A549 (cell line): ENCODE measurements around the gene IP6K3. TPM values are rescaled to one million over a fixed set of nuclear protein-coding genes. Genes with fewer than 3 reads are reported as not detected.

Source experiments
- ATAC-seq, 2 experiments: fragments of 200-7000 bp in 1 of 2; fragments of >200 bp in 1 of 2; cut with Nextera tagmentation in 1 of 2; cut with Tn5 transposase in 1 of 2; 3 replicates each; pipeline versions ENCODE4 v1.8.0 to v1.9.1; 2018 to 2020; ENCODE audit warnings: mild to moderate bottlenecking in 1 of 2, moderate library complexity in 1 of 2
- CTCF ChIA-PET: fragments of 300-600 bp; sonication (Branson Sonifier 250); formaldehyde crosslinking; extraction: SDS; loops from one replicate; lab custom pipeline; 2021; ENCODE audit warnings: antibody characterized with exemption, inconsistent platforms; lab: Yijun Ruan, JAX
- POLR2A ChIA-PET: fragments of 350-600 bp; formaldehyde crosslinking; extraction: SDS; loops from one replicate; lab custom pipeline; 2021; ENCODE audit warnings: antibody characterized with exemption, inconsistent platforms; lab: Yijun Ruan, JAX
- DNase-seq, 2 experiments: peaks; one replicate each; pipeline versions ENCODE4 v3.0.0 to v3.0.0-alpha.2; 2011 to 2016; ENCODE audit warnings: low read depth in 1 of 2, low spot score in 1 of 2
- FAIRE-seq: peaks from 2 replicates; lab custom pipeline; 2011; peaks lifted over from hg19 to GRCh38; lab: Jason Lieb, UNC
- H3K27ac ChIP-seq, 2 experiments: fragments of >200 bp; sonication (Bioruptor Twin); formaldehyde crosslinking; 3 replicates each; pipeline ENCODE4 v1.5.1; 2016 to 2017
- H3K4me1 ChIP-seq: fragments of >200 bp; sonication (Bioruptor Twin); formaldehyde crosslinking; 3 replicates; pipeline ENCODE4 v1.6.1; 2016
- H3K4me2 ChIP-seq: fragments of >200 bp; sonication (Bioruptor Twin); formaldehyde crosslinking; 3 replicates; pipeline ENCODE4 v1.6.1; 2016
- H3K4me3 ChIP-seq: fragments of >200 bp; sonication (Bioruptor Twin); formaldehyde crosslinking; 3 replicates; pipeline ENCODE4 v1.5.1; 2016
- H3K9me3 ChIP-seq: fragments of >200 bp; sonication (Bioruptor Twin); formaldehyde crosslinking; 3 replicates; pipeline ENCODE4 v1.6.1; 2016
- CBX2 ChIP-seq: fragments of 200-600 bp; sonication (generic); IDR thresholded peaks from 2 replicates; pipeline ENCODE4 v1.6.1; 2016; ENCODE audit warnings: low read depth, mild to moderate bottlenecking, borderline replicate concordance
- CBX8 ChIP-seq: fragments of 200-600 bp; sonication (generic); IDR thresholded peaks from 2 replicates; pipeline ENCODE4 v1.6.1; 2016
- CHD4 ChIP-seq: fragments of 200-600 bp; sonication (generic); IDR thresholded peaks from 2 replicates; pipeline ENCODE4 v1.6.1; 2016; ENCODE audit warnings: antibody characterized with exemption, mild to moderate bottlenecking, borderline replicate concordance
- E2F6 ChIP-seq: IDR thresholded peaks from 2 replicates; pipeline ENCODE4 v1.6.1; 2012; ENCODE audit warnings: low read depth, borderline replicate concordance
- EHMT2 ChIP-seq: fragments of 200-600 bp; sonication (generic); IDR thresholded peaks from 2 replicates; pipeline ENCODE4 v1.6.1; 2016; ENCODE audit warnings: antibody characterized with exemption, low read depth, mild to moderate bottlenecking, moderate library complexity
- FOSL2 ChIP-seq, 2 experiments: fragments of 450-650 bp in 1 of 2; fragments of >200 bp in 1 of 2; sonication (Bioruptor Twin) in 1 of 2; formaldehyde crosslinking; IDR thresholded peaks; 2 replicates each; pipeline versions ENCODE4 v1.5.0 to v1.6.1; 2016 to 2020; ENCODE audit warnings: mild to moderate bottlenecking in 1 of 2, moderate library complexity in 1 of 2
- GATA3 ChIP-seq: IDR thresholded peaks from 2 replicates; pipeline ENCODE4 v1.6.1; 2012; ENCODE audit warnings: borderline replicate concordance
- HMGXB4 ChIP-seq: fragments of 250-450 bp; sonication (Bioruptor Pico); IDR thresholded peaks from 2 replicates; pipeline ENCODE4 v1.5.0; 2021; ENCODE audit warnings: mild to moderate bottlenecking, moderate library complexity, borderline replicate concordance
- HOXA7 ChIP-seq: fragments of 250-450 bp; sonication (Bioruptor Pico); IDR thresholded peaks from 2 replicates; pipeline ENCODE4 v1.5.0; 2020; ENCODE audit warnings: mild to moderate bottlenecking, moderate library complexity
- JUN ChIP-seq, 2 experiments: fragments of >200 bp; sonication (Bioruptor Twin); formaldehyde crosslinking; IDR thresholded peaks; 2 replicates in 1 of 2; 3 replicates in 1 of 2; pipeline ENCODE4 v1.6.1; 2016 to 2017
- JUNB ChIP-seq: fragments of >200 bp; sonication (Bioruptor Twin); formaldehyde crosslinking; IDR thresholded peaks from 2 replicates; pipeline ENCODE4 v1.6.1; 2016
- KDM1A ChIP-seq: fragments of 200-600 bp; sonication (generic); IDR thresholded peaks from 2 replicates; pipeline ENCODE4 v1.6.1; 2016; ENCODE audit warnings: low read depth, mild to moderate bottlenecking
- MAFK ChIP-seq: fragments of 450-650 bp; IDR thresholded peaks from 2 replicates; pipeline ENCODE4 v1.6.1; 2014; ENCODE audit not compliant: partially characterized antibody
- MYC ChIP-seq: IDR thresholded peaks from 2 replicates; pipeline ENCODE4 v1.6.1; 2012; ENCODE audit warnings: mild to moderate bottlenecking, inconsistent platforms, low read length, improper control_type of control experiment, borderline replicate concordance
- PBX3 ChIP-seq: IDR thresholded peaks from 2 replicates; pipeline ENCODE4 v1.6.1; 2012
- PHF8 ChIP-seq: fragments of 200-600 bp; sonication (generic); IDR thresholded peaks from 2 replicates; pipeline ENCODE4 v1.6.1; 2016; ENCODE audit warnings: low read depth, mild to moderate bottlenecking, antibody characterized with exemption, moderate library complexity, borderline replicate concordance
- POLR2A ChIP-seq: IDR thresholded peaks from 2 replicates; pipeline ENCODE4 v1.6.1; 2012; ENCODE audit warnings: mild to moderate bottlenecking, low read length
- RAD21 ChIP-seq, 2 experiments: fragments of >200 bp in 1 of 2; sonication (Bioruptor Twin) in 1 of 2; formaldehyde crosslinking in 1 of 2; IDR thresholded peaks in 1 of 2; conservative IDR thresholded peaks in 1 of 2; 2 replicates in 1 of 2; 3 replicates in 1 of 2; pipeline ENCODE4 v1.6.1; 2012 to 2018; ENCODE audit warnings: inconsistent platforms in 1 of 2
- REST ChIP-seq: fragments of 200-600 bp; sonication (generic); IDR thresholded peaks from 2 replicates; pipeline ENCODE4 v1.6.1; 2016; ENCODE audit warnings: antibody characterized with exemption, mild to moderate bottlenecking, moderate library complexity
- WGBS: methylation state at CpG from one replicate; pipeline ENCODE4 v1.1.6; 2017; ENCODE audit errors: missing lambda C conversion rate; 5-methylcytosine and 5-hydroxymethylcytosine counted together
- polyA plus RNA-seq, 4 experiments: library from polyadenylated mRNA; depleted of rRNA in 3 of 4; stranded (reverse); fragments of >200 nt; fragmentation: RNase III in 1 of 4; extraction: RNeasy Plus Mini Kit Qiagen cat#74134 plus additional on column Dnase treatment in 1 of 4; gene quantifications; 2 replicates in 3 of 4; 3 replicates in 1 of 4; pipeline ENCODE4 v1.2.3, GENCODE V29; 2011 to 2017

IP6K3 gene
- polyA plus RNA-seq, 2 of the 4 experiments (the other 2 are of a cell fraction): 0.03 to 0.12 TPM

- Histone ChIP-seq H3K27ac (peak overlapping the region in 1 of 2 experiments; percentile 35; a peak in 1 of 6 replicates), H3K4me1 (peaks cover 7% of the 10 kb centered on the region; the same call in 2 of the 3 replicates), H3K4me3 (no peak overlapping the region), H3K9me3 (no peaks in the 10 kb centered on the region), H3K4me2 (0 out of 3 replicates have a peak overlapping the region, but pooled peaks have one; percentile 12)
- TF ChIP-seq E2F6 (no peak), HMGXB4 (CRISPR knock-in tag) (no peak), JUNB (no peak), REST (no peak), CBX2 (no peak), RAD21 (conservative IDR thresholded peaks at IDR 0.05 in 1 of 2, IDR thresholded peaks at IDR 0.05 in 1 of 2) (no peak), PBX3 (no peak), CBX8 (no peak), GATA3 (no peak), KDM1A (no peak), POLR2A (no peak), MYC (no peak), JUN (IDR thresholded peaks at IDR 0.05) (no peak), FOSL2 (IDR thresholded peaks at IDR 0.05) (no peak), FOSL2 (CRISPR knock-in tag; IDR thresholded peaks at IDR 0.05) (no peak), PHF8 (no peak), CHD4 (no peak), HOXA7 (CRISPR knock-in tag) (no peak), MAFK (no peak), EHMT2 (no peak)
- WGBS: 66% methylated on average over 14 of the region's 14 CpGs
- FAIRE-seq (no peak), ATAC-seq (peak; percentile 35 to 80; a peak in 4 of 6 replicates), DNase-seq (peak in 1 of 2 experiments; percentile 35)
- ChIA-PET POLR2A (no interaction called here), CTCF (interaction anchor here (0.9 to 3.5 kb wide), 3 partner anchors 23 to 360 kb away, joined by 3 to 9 read pairs (median 4); no protein-coding TSS in a partner anchor)
These were observed 48.4 kb upstream of the IP6K3 start for GRCh38 chr6:33794910-33795623.
